Measurements from ENCODE around the gene BPIFB3. TPM values are rescaled to one million over a fixed set of nuclear protein-coding genes. Genes with fewer than 3 reads are reported as not detected.
"Not testable (repeated sequence)": the region's sequence is repeated elsewhere in the genome, so short reads cannot be mapped to it uniquely, and the experiment has no call there.

Gene BPIFB3
- total and polyA plus RNA-seq, 2 of the 4 experiments (the other 2 are of a cell fraction): not detected

DNA sequence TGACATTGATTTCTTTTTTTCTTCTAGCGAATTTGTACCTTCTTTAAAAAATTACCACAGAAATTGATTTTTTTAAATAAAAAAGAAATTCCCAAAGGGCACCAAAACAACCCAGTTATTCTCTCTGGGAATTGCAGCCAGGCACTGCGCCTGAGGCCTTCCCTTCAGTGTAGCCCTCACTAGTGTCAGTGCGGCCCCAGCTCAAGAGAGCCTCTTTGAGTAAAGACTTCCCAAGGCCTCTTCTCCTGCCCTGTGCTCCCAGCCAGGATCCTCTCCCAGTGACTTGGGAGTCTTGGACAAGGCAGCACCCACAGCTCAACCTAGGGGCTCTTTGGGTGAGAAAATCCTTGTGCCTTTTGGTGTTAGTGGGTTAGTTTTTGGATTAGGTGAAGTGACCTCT lies 67.2 kb downstream of the BPIFB3 start:
- TF ChIP-seq RCOR1 (IDR thresholded peaks at IDR 0.05; ENCODE audit: insufficient replicate concordance, low read length) (no peak), SMC3 (IDR thresholded peaks at IDR 0.05; ENCODE audit: low read depth, low read length) (no peak)
- H3K4me2 ChIP-seq (ENCODE audit: low read depth, low read length): no peak overlapping the region
- DNase-seq: no peak
- 100% methylated on average over 1 of the region's 3 CpGs; no CpG with 5 or more reads in 1 of the 2 experiments for WGBS, 2 experiments (ENCODE audit: extremely low coverage in 2 of 2, insufficient read length in 1 of 2)
- H3K79me1 ChIP-seq (ENCODE audit: low read depth in 1 of 2, low read length in 2 of 2): no peaks in the 10 kb centered on the region
- H4K91ac ChIP-seq (ENCODE audit: insufficient read depth, low read depth, low read length): no peak overlapping the region
- no peak overlapping the region for H2BK5ac ChIP-seq (ENCODE audit: low read depth, low read length, poor library complexity, severe bottlenecking)
- POLR2A ChIA-PET (ENCODE audit: unreplicated experiment): no interaction called here
- no peaks in the 10 kb centered on the region for H3K36me3 ChIP-seq (ENCODE audit: control insufficient read depth, insufficient read depth, low read length)
- H4K5ac ChIP-seq (ENCODE audit: low read depth, low read length): no peak overlapping the region
- H3K9me1 ChIP-seq (ENCODE audit: insufficient read depth, low read length): no peaks in the 10 kb centered on the region
- H2AFZ ChIP-seq (replicated peaks; ENCODE audit: low read length, poor library complexity): no peak overlapping the region
- H2BK15ac ChIP-seq (ENCODE audit: low read depth, low read length): no peak overlapping the region
- no peak overlapping the region for H2AK5ac ChIP-seq (ENCODE audit: low read depth, low read length)
- BruUV-seq (replicated peaks): no TSS peak
- no peak overlapping the region for H3K23ac ChIP-seq (ENCODE audit: low read depth, low read length)
- no peaks in the 10 kb centered on the region for H3K9me3 ChIP-seq (ENCODE audit: control insufficient read depth, insufficient read depth, low read length)
- no peak overlapping the region for H3K56ac ChIP-seq (ENCODE audit: extremely low read depth, insufficient read depth, low read length)
- H3K4me1 ChIP-seq (ENCODE audit: control insufficient read depth, insufficient read depth, low read length): no peaks in the 10 kb centered on the region
- H3K4me3 ChIP-seq (ENCODE audit: insufficient read depth, low read depth, low read length): no peak overlapping the region
- no peak overlapping the region for H2AK9ac ChIP-seq (replicated peaks; ENCODE audit: low read depth, low read length, poor library complexity)
- dilution Hi-C loops (cut with HindIII; ENCODE audit: low sequenced_read_pairs, unreplicated experiment): no loop called here
- intact Hi-C loops (cut with micrococcal nuclease): no loop called here
- no peak overlapping the region for H4K8ac ChIP-seq (ENCODE audit: low read depth in 2 of 2, low read length in 2 of 2)
- ATAC-seq (ENCODE audit: low read depth): no peak
- no peaks in the 10 kb centered on the region for H4K20me1 ChIP-seq (ENCODE audit: insufficient read depth, low read length)
- CTCF ChIA-PET: no interaction called here
- peaks cover 4% of the 10 kb centered on the region; the same call in 1 of the 2 replicates for H3K27me3 ChIP-seq (ENCODE audit: control insufficient read depth, insufficient read depth, low read length)
- no peak overlapping the region for H2BK120ac ChIP-seq (ENCODE audit: low read depth, low read length)
- no peak overlapping the region for H3K14ac ChIP-seq (replicated peaks; ENCODE audit: low read depth, low read length)
- in situ Hi-C loops (cut with MboI; ENCODE audit: low sequenced_read_pairs): no loop called here
- no peak overlapping the region for H3K27ac ChIP-seq (ENCODE audit: insufficient read depth, low read length)
- no peak overlapping the region for H3K9ac ChIP-seq (ENCODE audit: low read depth, low read length)
- H3K4ac ChIP-seq (ENCODE audit: low read depth, low read length): no peak overlapping the region
- H2BK20ac ChIP-seq (ENCODE audit: low read depth, low read length): no peak overlapping the region
- no peak overlapping the region for H3K18ac ChIP-seq (ENCODE audit: low read depth, low read length)

DNA sequence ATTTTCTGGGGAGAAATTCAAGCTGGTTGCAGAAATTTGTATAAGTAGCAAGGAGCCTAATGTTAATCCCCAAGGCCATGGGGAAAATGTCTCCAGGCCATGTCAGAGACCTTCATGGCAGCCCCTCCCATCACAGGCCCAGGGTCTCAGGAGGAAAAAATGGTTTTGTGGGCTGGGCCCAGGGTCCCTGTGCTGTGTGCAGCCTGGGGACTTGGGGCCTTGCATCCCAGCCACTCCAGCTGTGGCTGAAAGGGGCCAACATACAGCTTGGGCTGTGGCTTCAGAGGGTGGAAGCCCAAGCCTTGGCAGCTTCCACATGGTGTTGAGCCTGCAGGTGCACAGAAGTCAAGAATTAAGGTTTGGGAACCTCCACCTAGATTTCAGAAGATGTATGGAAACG lies 68.6 kb downstream of the BPIFB3 start:
- BruUV-seq (replicated peaks); H3K4ac ChIP-seq (ENCODE audit: low read depth, low read length); H3K23ac ChIP-seq (ENCODE audit: low read depth, low read length); H4K5ac ChIP-seq (ENCODE audit: low read depth, low read length); CTCF ChIA-PET; POLR2A ChIA-PET (ENCODE audit: unreplicated experiment); H3K4me2 ChIP-seq (ENCODE audit: low read depth, low read length); ATAC-seq (ENCODE audit: low read depth); H3K9me3 ChIP-seq (ENCODE audit: control insufficient read depth, insufficient read depth, low read length); H3K18ac ChIP-seq (ENCODE audit: low read depth, low read length); H3K56ac ChIP-seq (ENCODE audit: extremely low read depth, insufficient read depth, low read length); H2BK20ac ChIP-seq (ENCODE audit: low read depth, low read length); H2AK9ac ChIP-seq (replicated peaks; ENCODE audit: low read depth, low read length, poor library complexity); in situ Hi-C loops (cut with MboI; ENCODE audit: low sequenced_read_pairs); H4K20me1 ChIP-seq (ENCODE audit: insufficient read depth, low read length); H3K27me3 ChIP-seq (ENCODE audit: control insufficient read depth, insufficient read depth, low read length); H3K79me1 ChIP-seq (ENCODE audit: low read depth in 1 of 2, low read length in 2 of 2); intact Hi-C loops (cut with micrococcal nuclease); H3K9ac ChIP-seq (ENCODE audit: low read depth, low read length); H3K9me1 ChIP-seq (ENCODE audit: insufficient read depth, low read length); dilution Hi-C loops (cut with HindIII; ENCODE audit: low sequenced_read_pairs, unreplicated experiment); H3K4me1 ChIP-seq (ENCODE audit: control insufficient read depth, insufficient read depth, low read length); DNase-seq; H3K4me3 ChIP-seq (ENCODE audit: insufficient read depth, low read depth, low read length); H4K8ac ChIP-seq (ENCODE audit: low read depth in 2 of 2, low read length in 2 of 2); H4K91ac ChIP-seq (ENCODE audit: insufficient read depth, low read depth, low read length); H2AFZ ChIP-seq (replicated peaks; ENCODE audit: low read length, poor library complexity); H3K14ac ChIP-seq (replicated peaks; ENCODE audit: low read depth, low read length); H3K36me3 ChIP-seq (ENCODE audit: control insufficient read depth, insufficient read depth, low read length); H2BK120ac ChIP-seq (ENCODE audit: low read depth, low read length); H2BK5ac ChIP-seq (ENCODE audit: low read depth, low read length, poor library complexity, severe bottlenecking); H2AK5ac ChIP-seq (ENCODE audit: low read depth, low read length); H3K27ac ChIP-seq (ENCODE audit: insufficient read depth, low read length); H2BK15ac ChIP-seq (ENCODE audit: low read depth, low read length): not testable (repeated sequence)
- no CpG with 5 or more reads among the region's 1 CpG for WGBS, 2 experiments (ENCODE audit: extremely low coverage in 2 of 2, insufficient read length in 1 of 2)

Data from IMR-90 (cell line).